Ishikawa (cell line): ENCODE results near the gene RPS6KB1.

Experiments used
- CEBPB ChIP-seq: IDR thresholded peaks from 2 replicates; pipeline ENCODE4 v1.6.1; 2012
- CREB1 ChIP-seq: IDR thresholded peaks from 2 replicates; pipeline ENCODE4 v1.6.1; 2012; ENCODE audit warnings: low read depth
- EGR1 ChIP-seq: IDR thresholded peaks from 2 replicates; pipeline ENCODE4 v1.6.1; 2012
- EP300 ChIP-seq: IDR thresholded peaks from 2 replicates; pipeline ENCODE4 v1.6.1; 2012; ENCODE audit warnings: borderline replicate concordance
- FOXM1 ChIP-seq: IDR thresholded peaks from 2 replicates; pipeline ENCODE4 v1.6.1; 2012; ENCODE audit warnings: low read depth, borderline replicate concordance
- MAX ChIP-seq: IDR thresholded peaks from 2 replicates; pipeline ENCODE4 v1.6.1; 2012
- NFIC ChIP-seq: IDR thresholded peaks from 2 replicates; pipeline ENCODE4 v1.6.1; 2012
- RAD21 ChIP-seq: IDR thresholded peaks from 2 replicates; pipeline ENCODE4 v1.6.1; 2012; ENCODE audit warnings: low read depth
- REST ChIP-seq: IDR thresholded peaks from 2 replicates; pipeline ENCODE4 v1.6.1; 2012; ENCODE audit warnings: low read depth, mild to moderate bottlenecking
- TAF1 ChIP-seq: IDR thresholded peaks from 2 replicates; pipeline ENCODE4 v1.6.1; 2012; ENCODE audit warnings: low read depth, mild to moderate bottlenecking
- TCF12 ChIP-seq: IDR thresholded peaks from 2 replicates; pipeline ENCODE4 v1.6.1; 2012; ENCODE audit warnings: low read depth
- TEAD4 ChIP-seq: IDR thresholded peaks from 2 replicates; pipeline ENCODE4 v1.6.1; 2012
- USF1 ChIP-seq: IDR thresholded peaks from 2 replicates; pipeline ENCODE4 v1.6.1; 2012
- YY1 ChIP-seq: IDR thresholded peaks from 2 replicates; pipeline ENCODE4 v1.6.1; 2012; ENCODE audit warnings: low read depth
- ZBTB7A ChIP-seq: IDR thresholded peaks from 2 replicates; pipeline ENCODE4 v1.6.1; 2012; ENCODE audit warnings: low read depth

RPS6KB1 gene

GRCh38 chr17:59848385-59848668 is 44.6 kb upstream of the RPS6KB1 start:
- no peak for TF ChIP-seq ZBTB7A
- TF ChIP-seq MAX: no peak
- TF ChIP-seq EP300: no peak
- no peak for TF ChIP-seq TEAD4
- TF ChIP-seq FOXM1: no peak
- no peak for TF ChIP-seq NFIC
- no peak for TF ChIP-seq REST
- TF ChIP-seq CEBPB: no peak
- TF ChIP-seq RAD21: no peak
- TF ChIP-seq YY1: no peak
- no peak for TF ChIP-seq EGR1
- no peak for TF ChIP-seq TCF12
- TF ChIP-seq USF1: no peak

- TF ChIP-seq ZBTB7A (no peak), TCF12 (no peak), USF1 (no peak), MAX (no peak), EGR1 (no peak), CREB1 (no peak), TEAD4 (no peak), REST (no peak), FOXM1 (no peak), YY1 (no peak), NFIC (no peak), CEBPB (no peak), EP300 (no peak), TAF1 (no peak), RAD21 (no peak)
Measured at GRCh38 chr17:59848778-59849177, 44.1 kb upstream of the RPS6KB1 start.

- TF ChIP-seq USF1 (no peak), EGR1 (no peak), NFIC (no peak), ZBTB7A (no peak), MAX (no peak), TEAD4 (no peak)
Measured at GRCh38 chr17:59851439-59852375, 41.2 kb upstream of the RPS6KB1 start.

GRCh38 chr17:59853168-59853918 is 39.6 kb upstream of the RPS6KB1 start:
- TF ChIP-seq MAX: no peak
- TF ChIP-seq YY1: peak; percentile 76
- TF ChIP-seq NFIC: 0 out of 2 replicates have a peak, but pooled peaks have one; percentile 21
- peak; percentile 53; the same call in 1 of the 2 replicates for TF ChIP-seq RAD21
